SK-N-MC (cell line): ENCODE results near the gene PLD6.

ENCODE experiments used
- EZH2 ChIP-seq: fragments of 200-600 bp; sonication (generic); IDR thresholded peaks from one replicate; pipeline ENCODE4 v1.6.1; 2017; ENCODE audit warnings: antibody characterized with exemption
- POLR2AphosphoS5 ChIP-seq: IDR thresholded peaks from 2 replicates; pipeline ENCODE4 v1.6.1; 2012; ENCODE audit warnings: mild to moderate bottlenecking, low read depth, low read length, borderline replicate concordance

GRCh38 chr17:17172990-17173389, 33.1 kb downstream of the PLD6 start:
- TF ChIP-seq EZH2 (no peak), POLR2AphosphoS5 (no peak)
